Thyroid gland (tissue), 4 donors: ENCODE data around the gene SCEL.

ENCODE experiments used
- POLR2A ChIP-seq, 2 donors: fragments of 450-650 bp; IDR thresholded peaks; one replicate each; pipeline ENCODE4 v1.6.1; 2017; ENCODE audit warnings: antibody characterized with exemption in 2 of 2, mild to moderate bottlenecking in 2 of 2, moderate library complexity in 1 of 2
- TF ChIP-seq, protein P1 (sequence below), 6 experiments: fragments of 200-600 bp in 3 of 6; fragments of 450-650 bp in 3 of 6; sonication (generic) in 3 of 6; IDR thresholded peaks; one replicate each; pipeline ENCODE4 v1.5.1; 2016 to 2019; ENCODE audit warnings: antibody characterized with exemption in 6 of 6, mild to moderate bottlenecking in 2 of 6, inconsistent platforms in 1 of 6, moderate library complexity in 1 of 6

GRCh38 chr13:77544355-77544754 lies 8.8 kb downstream of the SCEL start:
- TF ChIP-seq POLR2A (IDR thresholded peaks at IDR 0.05): no peak
- TF ChIP-seq, protein P1, sequence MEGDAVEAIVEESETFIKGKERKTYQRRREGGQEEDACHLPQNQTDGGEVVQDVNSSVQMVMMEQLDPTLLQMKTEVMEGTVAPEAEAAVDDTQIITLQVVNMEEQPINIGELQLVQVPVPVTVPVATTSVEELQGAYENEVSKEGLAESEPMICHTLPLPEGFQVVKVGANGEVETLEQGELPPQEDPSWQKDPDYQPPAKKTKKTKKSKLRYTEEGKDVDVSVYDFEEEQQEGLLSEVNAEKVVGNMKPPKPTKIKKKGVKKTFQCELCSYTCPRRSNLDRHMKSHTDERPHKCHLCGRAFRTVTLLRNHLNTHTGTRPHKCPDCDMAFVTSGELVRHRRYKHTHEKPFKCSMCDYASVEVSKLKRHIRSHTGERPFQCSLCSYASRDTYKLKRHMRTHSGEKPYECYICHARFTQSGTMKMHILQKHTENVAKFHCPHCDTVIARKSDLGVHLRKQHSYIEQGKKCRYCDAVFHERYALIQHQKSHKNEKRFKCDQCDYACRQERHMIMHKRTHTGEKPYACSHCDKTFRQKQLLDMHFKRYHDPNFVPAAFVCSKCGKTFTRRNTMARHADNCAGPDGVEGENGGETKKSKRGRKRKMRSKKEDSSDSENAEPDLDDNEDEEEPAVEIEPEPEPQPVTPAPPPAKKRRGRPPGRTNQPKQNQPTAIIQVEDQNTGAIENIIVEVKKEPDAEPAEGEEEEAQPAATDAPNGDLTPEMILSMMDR (IDR thresholded peaks at IDR 0.05): no peak
